Cardiac fibroblast (primary cell): ENCODE data around the gene ATG2B.

Experiments
- DNase-seq, 2 donors: peaks; one replicate each; pipeline versions ENCODE4 v3.0.0 to v3.0.0-alpha.2; 2010; ENCODE audit warnings: low read depth in 2 of 2
- H3K4me3 ChIP-seq, 2 donors: replicated peaks in 1 of 2; 1 replicate in 1 of 2; 2 replicates in 1 of 2; pipeline ENCODE4 v1.5.1; 2011; ENCODE audit warnings: low read depth in 2 of 2, low read length in 2 of 2, mild to moderate bottlenecking in 2 of 2, moderate library complexity in 1 of 2
- CTCF ChIP-seq: IDR thresholded peaks from one replicate; pipeline ENCODE4 v1.5.1; 2011; ENCODE audit warnings: low read depth, mild to moderate bottlenecking, low read length, inconsistent platforms

ATG2B gene

DNA sequence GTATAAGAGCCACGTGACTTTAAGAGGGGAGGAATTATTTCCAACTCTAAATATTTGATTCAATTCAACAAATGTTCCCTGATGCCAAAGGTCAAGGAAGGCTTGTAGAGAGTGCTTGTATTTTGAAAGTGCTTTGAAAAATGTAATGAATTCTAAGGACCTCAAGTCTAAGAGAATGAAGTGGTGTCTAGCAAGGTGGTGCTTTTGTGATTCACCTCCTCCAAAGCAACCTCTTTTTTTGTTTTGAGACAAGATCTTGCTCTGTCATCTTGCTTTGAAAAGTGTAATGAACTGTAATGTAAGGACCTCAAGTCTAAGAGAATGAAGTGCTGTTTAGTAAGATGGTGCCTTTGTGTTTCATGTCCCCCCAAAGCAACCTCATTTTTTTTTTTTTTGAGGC lies 42.5 kb upstream of the ATG2B start:
- TF ChIP-seq CTCF: no peak
- DNase-seq: no peak

GRCh38 chr14:96403409-96403808 lies 40.3 kb upstream of the ATG2B start:
- no peak for DNase-seq
- H3K4me3 ChIP-seq: no peak overlapping the region
- TF ChIP-seq CTCF: no peak

More for the DNA sequence above, 42.5 kb upstream of the ATG2B start:
- no peak overlapping the region for H3K4me3 ChIP-seq

DNA sequence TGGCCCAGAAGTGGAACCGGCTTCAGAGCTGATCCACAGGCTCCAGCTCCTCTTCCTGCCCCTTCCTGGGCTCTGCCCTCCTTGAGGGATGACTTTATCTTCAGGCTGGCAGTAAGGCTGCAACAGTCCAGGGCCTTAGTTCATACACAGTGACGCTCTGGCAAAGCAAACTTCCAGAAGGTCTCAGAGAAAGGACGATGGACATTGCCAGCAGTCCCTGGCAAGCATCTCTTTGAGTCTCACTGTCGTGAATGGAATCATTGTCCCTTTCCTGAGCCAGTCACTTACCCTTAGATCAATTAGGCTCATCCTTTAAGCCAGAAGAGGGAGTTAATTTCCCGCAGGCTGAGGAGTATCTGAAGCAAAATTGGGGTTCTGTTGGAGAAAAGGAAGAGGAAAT lies 37.4 kb upstream of the ATG2B start:
- DNase-seq: no peak

GRCh38 chr14:96399405-96399804 lies 36.3 kb upstream of the ATG2B start:
- H3K4me3 ChIP-seq: no peak overlapping the region
- no peak for DNase-seq
- TF ChIP-seq CTCF: no peak

More for the DNA sequence above, 37.4 kb upstream of the ATG2B start:
- H3K4me3 ChIP-seq: no peak overlapping the region
- no peak for TF ChIP-seq CTCF

DNA sequence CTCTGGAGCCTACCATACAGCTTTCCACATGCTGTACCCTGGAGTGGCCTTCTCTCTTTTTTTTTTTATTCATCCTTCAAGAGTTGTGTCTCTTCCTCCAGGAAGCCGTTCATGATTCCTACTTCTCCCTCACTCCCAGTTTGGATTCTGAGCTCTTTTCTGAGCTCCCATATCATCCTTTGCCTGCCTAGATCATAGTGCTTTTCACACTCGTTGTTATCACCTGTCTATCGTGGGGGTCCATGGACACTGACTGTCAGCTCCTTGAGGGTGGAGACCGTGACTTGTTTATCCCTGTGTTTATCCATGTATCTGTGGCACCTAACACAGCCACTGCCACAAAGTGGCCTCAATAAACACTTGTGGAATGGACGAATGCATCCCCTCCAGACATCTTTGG lies 35.8 kb upstream of the ATG2B start:
- no peak overlapping the region for H3K4me3 ChIP-seq
- no peak for DNase-seq
- TF ChIP-seq CTCF: no peak

GRCh38 chr14:96398432-96398831 lies 35.3 kb upstream of the ATG2B start:
- H3K4me3 ChIP-seq: no peak overlapping the region
- no peak for DNase-seq
- TF ChIP-seq CTCF: no peak

GRCh38 chr14:96394047-96394815 lies 31.1 kb upstream of the ATG2B start:
- no peak for DNase-seq
- TF ChIP-seq CTCF: no peak

More at GRCh38 chr14:96394047-96394815, 31.1 kb upstream of the ATG2B start:
- no peak overlapping the region for H3K4me3 ChIP-seq
